Epidermal melanocyte (primary cell): ENCODE results near the gene ILF2.
"Not testable (repeated sequence)": the region's sequence is repeated elsewhere in the genome, so short reads cannot be mapped to it uniquely, and the experiment has no call there.

Experiments used
- DNase-seq: peaks from one replicate; pipeline ENCODE4 v3.0.0; 2011; ENCODE audit warnings: low spot score; ENCODE audit not compliant: insufficient read length

ILF2 gene

GRCh38 chr1:153670859-153671627 lies at the start of gene ILF2:
TSS of gene ILF2 (minus strand) at chr1:153670993. CDS start at chr1:153670922, 71 bp downstream.
- DNase-seq: peak; percentile 100

- DNase-seq: no peak
Observed at GRCh38 chr1:153717330-153717729, 46.5 kb upstream of the ILF2 start.

GRCh38 chr1:153716211-153716610 lies 45.4 kb upstream of the ILF2 start:
- DNase-seq: not testable (repeated sequence)

GRCh38 chr1:153711026-153711425 lies 40.2 kb upstream of the ILF2 start:
- no peak for DNase-seq

GRCh38 chr1:153705484-153705883 lies 34.7 kb upstream of the ILF2 start:
- DNase-seq: no peak

GRCh38 chr1:153699768-153700167 lies 29.0 kb upstream of the ILF2 start:
- no peak for DNase-seq

GRCh38 chr1:153698923-153699714 lies 28.3 kb upstream of the ILF2 start:
- DNase-seq: peak; percentile 18

- DNase-seq: peak; percentile 8
Observed at GRCh38 chr1:153698020-153698922, 27.5 kb upstream of the ILF2 start.

- peak; percentile 11 for DNase-seq
Observed at GRCh38 chr1:153697191-153698019, 26.6 kb upstream of the ILF2 start.

GRCh38 chr1:153696741-153697140 lies 25.9 kb upstream of the ILF2 start:
- DNase-seq: no peak

- DNase-seq: peak; percentile 6
Observed at GRCh38 chr1:153693466-153693865, 22.7 kb upstream of the ILF2 start.

GRCh38 chr1:153688736-153689328 lies 18.0 kb upstream of the ILF2 start:
- DNase-seq: peak; percentile 10

- DNase-seq: no peak
Observed at GRCh38 chr1:153688276-153688675, 17.5 kb upstream of the ILF2 start.

- DNase-seq: no peak
Observed at GRCh38 chr1:153687346-153688125, 16.7 kb upstream of the ILF2 start.

- no peak for DNase-seq
Observed at GRCh38 chr1:153685544-153686340, 14.9 kb upstream of the ILF2 start.

GRCh38 chr1:153684892-153685291 lies 14.1 kb upstream of the ILF2 start:
- DNase-seq: no peak

- no peak for DNase-seq
Observed at GRCh38 chr1:153683854-153684253, 13.1 kb upstream of the ILF2 start.

GRCh38 chr1:153682730-153683129 lies 11.9 kb upstream of the ILF2 start:
- DNase-seq: no peak

GRCh38 chr1:153680120-153680403 lies 9.3 kb upstream of the ILF2 start:
- no peak for DNase-seq
